Activated T-helper 1 cell treated with anti-CD3 and anti-CD28 coated beads, Interleukin-12 subunit alpha, Interleukin-12 subunit beta, Interleukin-2, Interleukin-4 antibody, amounts not matched to agents 30 ng/mL and 10 ng/mL and 1 ng/mL, durations not matched to agents 14 hours and 24 hours and 36 hours (primary cell): ENCODE results near the gene RNF181. TPM values are rescaled to one million over a fixed set of nuclear protein-coding genes. Genes with fewer than 3 reads are reported as not detected.
"Not testable (repeated sequence)": the region's sequence is repeated elsewhere in the genome, so short reads cannot be mapped to it uniquely, and the experiment has no call there.

ENCODE experiments used
- DNase-seq: peaks from one replicate; pipeline ENCODE4 v3.0.0; 2021; ENCODE audit warnings: low spot score
- H3K27ac Mint-ChIP-seq: one replicate; pipeline ENCODE4 v1.8.0; 2021; ENCODE audit warnings: mild to moderate bottlenecking, mixed read lengths
- H3K27me3 Mint-ChIP-seq: one replicate; pipeline ENCODE4 v1.8.0; 2022; ENCODE audit warnings: mild to moderate bottlenecking, moderate library complexity, mixed read lengths; ENCODE audit not compliant: insufficient read depth
- H3K36me3 Mint-ChIP-seq: one replicate; pipeline ENCODE4 v1.8.0; 2021; ENCODE audit warnings: low read depth, mixed read lengths
- H3K4me1 Mint-ChIP-seq: one replicate; pipeline ENCODE4 v1.8.0; 2021; ENCODE audit warnings: low read depth, mixed read lengths
- H3K4me3 Mint-ChIP-seq: one replicate; pipeline ENCODE4 v1.8.0; 2021; ENCODE audit warnings: mild to moderate bottlenecking, moderate library complexity, mixed read lengths
- H3K9me3 Mint-ChIP-seq: one replicate; pipeline ENCODE4 v1.8.0; 2021; ENCODE audit warnings: mixed read lengths
- intact Hi-C: fragments of 100-400 bp; cut with micrococcal nuclease; formaldehyde crosslinking; loops from one replicate; pipeline ENCODE4 v1.15.1; 2024
- total RNA-seq: library from RNA; stranded (reverse); gene quantifications from 2 replicates; pipeline ENCODE4 v1.2.3, GENCODE V29; 2022

Gene RNF181
- total RNA-seq, 1 donor from 2014 or later, result 111 TPM

DNA sequence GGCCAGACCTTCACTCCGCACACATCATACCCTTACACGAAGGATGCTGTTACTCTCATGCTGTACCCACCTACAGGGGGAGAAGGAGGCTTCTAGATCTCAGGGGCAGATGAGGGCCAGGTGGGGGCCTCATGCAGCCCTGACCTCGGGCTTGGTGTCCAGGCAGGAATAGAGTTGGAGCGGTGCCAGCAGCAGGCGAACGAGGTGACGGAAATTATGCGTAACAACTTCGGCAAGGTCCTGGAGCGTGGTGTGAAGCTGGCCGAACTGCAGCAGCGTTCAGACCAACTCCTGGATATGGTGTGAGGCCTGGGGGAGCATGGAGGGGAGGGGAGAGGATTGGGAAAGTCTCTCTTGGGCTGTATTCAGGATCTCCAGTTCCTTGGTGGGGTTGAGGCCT lies 4.0 kb upstream of the RNF181 start:
- no peak for DNase-seq
- no peak overlapping the region for H3K4me3 Mint-ChIP-seq
- no peak overlapping the region for H3K27ac Mint-ChIP-seq
- intact Hi-C loops, result no loop called here
- H3K9me3 Mint-ChIP-seq, result no peaks in the 10 kb centered on the region
- peaks cover 26% of the 10 kb centered on the region for H3K4me1 Mint-ChIP-seq
- no peaks in the 10 kb centered on the region for H3K27me3 Mint-ChIP-seq
- peaks cover 9% of the 10 kb centered on the region for H3K36me3 Mint-ChIP-seq

DNA sequence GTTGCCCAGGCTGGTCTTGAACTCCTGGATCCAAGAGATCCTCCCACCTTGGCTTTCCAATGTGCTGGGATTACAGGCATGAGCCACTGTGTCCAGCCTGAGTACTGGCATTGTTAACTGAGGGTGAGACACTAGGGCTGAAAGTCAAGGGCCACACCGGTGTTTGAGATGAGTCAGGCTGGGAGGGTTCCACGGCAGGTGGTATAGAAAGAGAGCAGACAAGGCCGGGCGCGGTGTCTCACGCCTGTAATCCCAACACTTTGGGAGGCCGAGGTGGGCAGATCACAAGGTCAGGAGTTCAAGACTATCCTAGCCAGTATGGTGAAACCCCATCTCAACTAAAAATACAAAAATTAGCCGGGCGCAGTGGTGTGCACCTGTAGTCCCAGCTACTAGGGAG lies 3.2 kb upstream of the RNF181 start:
- H3K9me3 Mint-ChIP-seq, H3K27me3 Mint-ChIP-seq, H3K4me3 Mint-ChIP-seq, H3K27ac Mint-ChIP-seq, H3K36me3 Mint-ChIP-seq, intact Hi-C loops, DNase-seq: not testable (repeated sequence)
- H3K4me1 Mint-ChIP-seq, result peaks cover 32% of the 10 kb centered on the region

DNA sequence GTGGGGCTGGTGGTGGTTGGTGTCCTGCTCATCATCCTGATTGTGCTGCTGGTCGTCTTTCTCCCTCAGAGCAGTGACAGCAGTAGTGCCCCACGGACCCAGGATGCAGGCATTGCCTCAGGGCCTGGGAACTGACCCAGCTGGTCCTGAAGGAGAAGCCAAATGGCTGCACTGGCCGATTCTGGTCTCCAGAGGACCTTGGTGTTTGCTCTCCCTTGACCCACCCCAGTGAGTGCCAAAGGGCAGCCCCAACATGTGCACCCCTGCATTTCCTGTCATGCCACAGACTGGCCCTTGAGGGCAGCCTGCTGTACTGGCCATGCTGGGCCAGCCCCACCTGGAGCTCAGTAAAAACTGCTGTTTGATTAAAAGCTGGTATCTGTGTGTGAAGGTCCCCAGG lies 2.5 kb upstream of the RNF181 start:
- Mint-ChIP-seq H3K4me3 (peak overlapping the region; percentile 99), H3K27ac (no peak overlapping the region), H3K27me3 (no peaks in the 10 kb centered on the region)

DNA sequence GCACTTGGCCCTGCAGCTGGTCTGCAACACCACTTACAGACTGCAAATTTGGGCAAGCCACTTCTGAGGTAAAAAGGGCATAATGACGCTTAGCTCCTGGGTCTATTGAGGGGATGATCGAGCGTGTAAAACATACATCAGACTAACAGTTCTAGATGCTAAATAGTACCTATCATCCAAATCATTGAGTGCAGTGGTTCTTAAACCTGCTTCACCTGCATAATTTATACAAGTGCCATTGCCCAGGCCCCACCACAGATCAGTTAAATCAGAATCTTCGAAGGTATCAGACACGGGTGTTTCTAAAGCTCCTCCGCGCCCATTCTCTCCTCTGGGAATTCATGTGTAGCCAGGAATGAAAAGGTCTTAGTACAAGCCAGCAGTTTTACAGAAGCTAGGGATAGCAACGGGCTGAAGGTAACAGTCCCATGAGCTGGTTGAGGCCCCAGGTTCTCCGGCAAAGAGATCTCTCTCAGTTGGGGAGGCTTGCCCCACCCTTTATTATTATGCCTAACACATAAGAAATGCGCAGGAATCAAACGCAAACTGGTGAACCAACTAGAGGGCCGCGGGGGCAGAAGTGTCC lies 737 bp upstream of the RNF181 start:
- Mint-ChIP-seq H3K9me3 (no peaks in the 10 kb centered on the region), H3K4me3 (peak overlapping the region; percentile 99), H3K36me3 (peaks cover 10% of the 10 kb centered on the region), H3K27ac (peak overlapping the region; percentile 92), H3K4me1 (peaks cover 22% of the 10 kb centered on the region), H3K27me3 (no peaks in the 10 kb centered on the region)
- intact Hi-C loops, result loop anchor here (1.0 to 2.0 kb wide), 8 partner anchors 8 to 175 kb away; partner anchors contain the start of genes C2orf68, GGCX and USP39
- no peak for DNase-seq

More for the DNA sequence above, 2.5 kb upstream of the RNF181 start:
- H3K36me3 Mint-ChIP-seq, result peaks cover 9% of the 10 kb centered on the region
- no peaks in the 10 kb centered on the region for H3K9me3 Mint-ChIP-seq
- H3K4me1 Mint-ChIP-seq, result peaks cover 29% of the 10 kb centered on the region
- intact Hi-C loops, result no loop called here
- DNase-seq, result no peak

DNA sequence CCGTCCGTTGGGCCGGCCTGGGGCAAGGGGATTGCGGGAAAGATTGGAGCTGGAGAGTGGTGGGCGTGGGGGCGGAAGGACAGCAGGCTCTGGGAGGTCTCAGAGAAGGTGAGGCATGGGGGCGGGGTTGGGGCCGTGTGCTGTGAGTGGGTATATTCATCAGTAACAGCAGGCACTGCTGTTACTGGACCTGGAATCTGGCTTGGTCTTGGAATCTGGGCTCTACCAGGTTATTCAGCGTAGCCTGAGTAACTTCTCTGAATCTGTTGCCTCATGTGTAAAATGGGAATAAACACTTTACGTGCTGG lies 435 bp downstream of the RNF181 start:
- intact Hi-C loops, result no loop called here
- H3K27me3 Mint-ChIP-seq, result no peaks in the 10 kb centered on the region
- H3K4me1 Mint-ChIP-seq, result peaks cover 22% of the 10 kb centered on the region
- H3K36me3 Mint-ChIP-seq, result peaks cover 10% of the 10 kb centered on the region
- peak overlapping the region; percentile 92 for H3K27ac Mint-ChIP-seq
- H3K9me3 Mint-ChIP-seq, result no peaks in the 10 kb centered on the region
- peak overlapping the region; percentile 99 for H3K4me3 Mint-ChIP-seq
- no peak for DNase-seq

DNA sequence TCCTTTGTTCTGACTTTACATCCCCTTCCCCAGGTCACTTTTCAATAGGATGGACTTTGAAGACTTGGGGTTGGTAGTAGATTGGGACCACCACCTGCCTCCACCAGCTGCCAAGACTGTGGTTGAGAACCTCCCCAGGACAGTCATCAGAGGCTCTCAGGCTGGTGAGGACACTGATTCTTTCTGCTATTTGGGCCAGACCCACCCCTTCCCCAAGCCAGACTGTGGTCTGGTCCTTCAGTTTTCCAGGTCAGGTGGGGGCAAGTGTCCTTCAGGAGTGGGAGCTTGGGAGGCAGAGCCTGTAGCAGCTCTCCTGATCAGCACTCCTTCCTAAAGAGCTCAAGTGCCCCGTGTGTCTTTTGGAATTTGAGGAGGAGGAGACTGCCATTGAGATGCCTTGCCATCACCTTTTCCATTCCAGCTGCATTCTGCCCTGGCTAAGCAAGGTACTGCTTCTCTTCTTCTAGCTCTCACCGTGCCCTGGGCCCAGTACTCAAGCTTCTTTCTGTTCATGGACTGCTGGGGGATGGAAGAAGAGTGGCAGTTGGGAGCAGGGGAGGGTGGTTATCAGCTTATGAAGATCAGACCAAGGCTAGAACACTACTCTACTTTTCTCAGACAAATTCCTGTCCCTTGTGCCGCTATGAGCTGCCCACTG lies 1.1 kb downstream of the RNF181 start:
- peaks cover 22% of the 10 kb centered on the region for H3K4me1 Mint-ChIP-seq
- H3K36me3 Mint-ChIP-seq, result peaks cover 10% of the 10 kb centered on the region
- DNase-seq, result no peak
- H3K4me3 Mint-ChIP-seq, result peak overlapping the region; percentile 99
- no peaks in the 10 kb centered on the region for H3K9me3 Mint-ChIP-seq
- H3K27me3 Mint-ChIP-seq, result no peaks in the 10 kb centered on the region
- peak overlapping the region; percentile 92 for H3K27ac Mint-ChIP-seq
- intact Hi-C loops, result no loop called here

DNA sequence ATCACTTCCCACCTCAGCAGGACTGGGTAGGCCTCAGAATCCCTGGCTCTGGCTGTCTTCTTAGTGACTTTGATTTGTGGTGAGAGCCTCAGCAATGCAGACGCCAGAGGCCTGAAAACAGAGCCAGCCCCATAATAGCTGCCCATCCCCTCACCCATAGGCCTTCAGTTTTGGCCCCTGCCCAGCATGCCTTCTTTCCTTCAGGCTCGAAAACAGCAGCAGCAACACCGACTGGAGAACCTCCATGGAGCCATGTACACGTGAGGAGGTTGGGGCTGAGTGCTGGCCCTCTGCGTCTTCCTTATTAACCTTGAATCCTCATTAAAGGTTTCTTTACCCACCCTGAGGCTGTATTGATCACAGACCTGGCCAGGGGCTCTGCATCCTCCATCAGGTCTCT lies 1.7 kb downstream of the RNF181 start:
- Mint-ChIP-seq H3K27ac (no peak overlapping the region), H3K4me1 (peaks cover 22% of the 10 kb centered on the region), H3K36me3 (peaks cover 10% of the 10 kb centered on the region), H3K4me3 (peak overlapping the region; percentile 99), H3K9me3 (no peaks in the 10 kb centered on the region), H3K27me3 (no peaks in the 10 kb centered on the region)
- intact Hi-C loops, result no loop called here
- DNase-seq, result no peak

DNA sequence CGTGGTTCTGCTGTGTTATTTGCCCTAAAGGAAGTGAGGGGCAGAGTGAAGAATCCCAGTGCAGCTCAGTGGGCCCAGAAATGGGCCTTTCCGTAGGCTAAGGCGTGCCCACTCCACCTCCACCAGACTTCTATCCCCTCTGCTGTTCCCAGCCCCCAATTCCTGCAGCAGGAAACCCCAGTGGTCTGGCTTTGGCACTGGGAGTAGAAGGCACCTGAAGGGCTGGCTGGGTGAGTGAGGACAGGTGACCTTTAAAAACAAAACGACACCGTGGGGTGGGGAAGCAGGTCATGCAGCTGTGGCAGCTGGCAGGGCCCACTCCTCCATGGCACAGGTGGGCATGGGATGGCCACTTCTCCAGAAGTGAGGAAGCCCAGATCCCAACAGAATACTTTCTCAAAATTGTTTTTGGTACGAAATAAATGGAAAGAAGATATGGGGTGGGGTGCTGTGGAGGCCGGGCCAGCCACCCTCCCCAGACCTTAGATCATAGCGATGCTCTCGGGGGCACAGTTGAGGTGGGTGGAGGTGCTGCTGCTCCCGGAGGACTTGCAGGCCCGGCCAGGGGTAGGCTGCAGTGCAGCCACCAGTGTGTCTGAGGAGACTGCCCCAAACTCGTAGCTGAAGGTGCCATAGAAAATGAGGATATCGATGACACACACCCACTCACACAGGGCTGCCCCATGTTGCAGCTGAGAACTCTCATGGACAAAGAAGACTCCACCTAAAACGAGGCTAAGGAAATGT lies 3.2 kb downstream of the RNF181 start:
- peaks cover 30% of the 10 kb centered on the region for H3K4me1 Mint-ChIP-seq
- H3K9me3 Mint-ChIP-seq, result no peaks in the 10 kb centered on the region
- no peaks in the 10 kb centered on the region for H3K27me3 Mint-ChIP-seq
- H3K27ac Mint-ChIP-seq, result no peak overlapping the region
- H3K36me3 Mint-ChIP-seq, result peaks cover 13% of the 10 kb centered on the region
- DNase-seq, result no peak
- H3K4me3 Mint-ChIP-seq, result no peak overlapping the region
- intact Hi-C loops, result no loop called here

DNA sequence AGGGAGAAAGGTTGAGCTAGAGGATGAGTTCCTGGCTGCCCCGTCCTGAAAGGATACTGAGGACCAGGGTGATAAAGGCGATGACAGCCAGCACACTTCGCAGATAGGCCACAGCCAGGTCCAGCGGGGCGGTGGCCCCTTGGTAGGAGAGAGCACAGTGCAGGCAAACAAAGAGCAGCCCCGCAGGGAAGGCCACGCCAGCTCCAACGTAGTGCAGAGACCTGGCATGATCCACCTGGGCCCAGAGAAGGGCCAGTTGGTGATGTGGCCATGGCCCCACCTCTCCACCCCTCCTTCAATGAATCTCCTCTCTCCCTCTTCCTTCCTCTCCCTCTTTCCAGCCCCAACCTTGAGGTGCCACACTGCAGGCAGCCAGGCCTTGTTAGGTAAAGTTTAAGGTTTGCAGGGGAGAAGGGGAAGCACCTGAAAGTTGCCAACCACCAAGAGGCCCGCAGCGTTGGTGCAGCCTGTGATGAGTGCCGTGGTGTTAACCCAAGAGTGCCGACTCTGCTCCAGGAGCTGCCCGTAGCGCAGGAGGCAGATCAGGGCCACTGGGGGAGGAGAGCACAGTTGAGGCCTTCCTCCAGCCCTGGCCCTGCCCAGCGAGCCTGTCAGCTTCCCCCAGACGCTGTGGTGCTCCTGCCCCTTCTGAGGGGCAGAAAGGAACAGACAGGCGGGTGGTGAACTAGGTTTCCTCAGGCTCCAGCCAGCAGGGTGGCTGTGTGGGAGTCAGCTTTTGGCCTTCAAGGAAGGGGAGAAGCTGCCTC lies 4.1 kb downstream of the RNF181 start:
- peaks cover 26% of the 10 kb centered on the region for H3K4me1 Mint-ChIP-seq
- no peak overlapping the region for H3K27ac Mint-ChIP-seq
- H3K4me3 Mint-ChIP-seq, result peak overlapping the region; percentile 33
- H3K36me3 Mint-ChIP-seq, result peaks cover 13% of the 10 kb centered on the region
- DNase-seq, result no peak
- no peaks in the 10 kb centered on the region for H3K9me3 Mint-ChIP-seq
- intact Hi-C loops, result no loop called here
- no peaks in the 10 kb centered on the region for H3K27me3 Mint-ChIP-seq

DNA sequence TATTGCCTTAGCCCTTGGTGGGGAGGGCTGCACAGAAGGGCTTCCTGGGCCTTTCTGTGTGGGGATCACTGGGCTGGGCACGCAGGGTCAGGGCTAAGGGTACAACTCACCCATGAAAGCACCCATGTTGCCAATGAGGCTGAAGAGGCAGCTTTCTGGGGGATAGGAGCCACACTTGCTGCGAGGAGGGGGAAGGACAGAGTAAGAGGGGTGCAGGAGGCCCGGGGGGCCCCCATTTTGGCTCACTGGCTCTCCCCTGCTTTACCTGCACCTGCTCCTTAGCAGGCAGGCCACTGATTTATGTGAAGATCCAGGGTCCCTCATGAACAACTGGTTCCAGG lies 4.7 kb downstream of the RNF181 start:
- Mint-ChIP-seq H3K27ac (no peak overlapping the region), H3K36me3 (peaks cover 13% of the 10 kb centered on the region), H3K4me1 (peaks cover 23% of the 10 kb centered on the region)

DNA sequence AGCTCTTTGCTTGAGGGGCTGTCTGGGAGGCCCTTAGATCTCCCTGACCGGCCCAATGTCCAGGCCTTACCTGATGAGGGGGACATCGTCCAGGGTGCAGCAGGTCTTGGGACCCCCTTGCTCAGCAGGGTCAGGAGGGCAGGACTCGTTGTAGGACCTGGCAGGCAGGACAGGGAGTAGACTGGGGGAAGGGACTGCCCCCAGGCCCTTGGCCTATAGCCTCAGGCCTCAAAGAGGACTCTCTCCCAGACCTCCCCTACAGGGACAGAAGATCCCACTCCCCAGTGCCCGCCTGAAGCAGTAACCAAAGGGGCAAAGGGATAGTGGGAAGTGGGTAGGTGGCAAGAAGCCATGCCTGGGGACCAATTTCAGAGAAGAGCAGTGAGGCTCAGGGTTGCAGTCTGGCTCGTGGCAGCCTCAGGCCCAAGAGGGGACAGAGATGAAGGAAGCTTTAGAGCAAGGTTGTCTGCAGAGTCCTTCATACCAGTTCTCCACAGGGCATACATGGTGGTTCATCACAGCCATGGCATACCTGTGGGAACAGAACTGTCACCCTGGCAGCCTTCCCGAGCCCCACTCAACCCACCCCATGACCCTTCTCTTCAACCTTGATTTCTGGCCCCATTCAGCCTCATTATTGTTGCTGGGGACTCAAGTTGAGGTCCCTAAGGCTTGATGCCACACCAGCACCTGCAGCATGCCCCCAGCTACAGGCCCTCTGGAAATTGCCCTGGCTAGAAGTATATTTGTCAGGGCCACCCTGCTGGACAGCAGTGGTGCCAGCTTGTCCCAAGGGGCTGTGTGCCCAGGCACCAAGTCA lies 5.6 kb downstream of the RNF181 start:
- peak overlapping the region; percentile 86 for H3K4me3 Mint-ChIP-seq
- DNase-seq, result no peak
- no peaks in the 10 kb centered on the region for H3K9me3 Mint-ChIP-seq
- peaks cover 23% of the 10 kb centered on the region for H3K4me1 Mint-ChIP-seq
- no peak overlapping the region for H3K27ac Mint-ChIP-seq
- H3K27me3 Mint-ChIP-seq, result no peaks in the 10 kb centered on the region
- H3K36me3 Mint-ChIP-seq, result peaks cover 7% of the 10 kb centered on the region
- intact Hi-C loops, result no loop called here

More for the DNA sequence above, 4.7 kb downstream of the RNF181 start:
- intact Hi-C loops, result no loop called here
- no peaks in the 10 kb centered on the region for H3K9me3 Mint-ChIP-seq
- H3K4me3 Mint-ChIP-seq, result peak overlapping the region; percentile 33
- H3K27me3 Mint-ChIP-seq, result no peaks in the 10 kb centered on the region
- no peak for DNase-seq

DNA sequence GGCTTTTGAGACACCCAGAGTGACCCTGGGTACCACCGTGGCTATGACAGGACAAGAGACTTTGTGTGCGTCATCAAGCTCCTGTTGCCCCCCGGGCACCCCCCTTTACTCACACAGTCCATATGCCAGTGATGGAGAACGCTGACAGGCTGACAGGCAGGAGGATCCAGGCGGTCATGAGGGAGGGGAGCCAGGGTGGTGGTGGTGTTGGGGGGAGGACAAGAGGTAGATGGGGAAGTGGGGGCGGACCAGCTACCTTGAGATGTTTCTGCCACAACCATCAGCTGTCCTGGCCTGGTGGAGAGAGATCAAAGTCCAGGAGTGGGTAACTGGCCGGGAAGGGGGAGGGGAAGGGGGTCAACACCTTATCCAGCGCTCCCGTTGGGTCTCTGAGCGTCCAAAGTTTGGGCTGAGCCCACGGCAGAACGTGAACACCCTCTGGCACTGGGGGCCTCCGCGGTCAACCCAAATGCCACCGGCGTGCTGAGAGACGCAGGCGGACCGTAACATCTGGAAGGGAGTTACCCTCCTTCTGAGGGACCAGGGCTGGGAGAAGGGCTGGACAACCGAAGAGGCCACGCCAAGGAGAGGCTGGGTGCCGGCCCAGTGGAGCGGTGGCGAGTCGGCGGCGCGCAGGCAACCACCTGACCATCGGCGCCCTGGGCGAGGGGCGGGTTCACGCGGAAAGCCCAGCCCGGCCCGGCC lies 6.4 kb downstream of the RNF181 start:
- H3K27me3 Mint-ChIP-seq, result no peaks in the 10 kb centered on the region
- no peaks in the 10 kb centered on the region for H3K9me3 Mint-ChIP-seq
- H3K27ac Mint-ChIP-seq, result no peak overlapping the region
- peaks cover 18% of the 10 kb centered on the region for H3K4me1 Mint-ChIP-seq
- peaks cover 10% of the 10 kb centered on the region for H3K36me3 Mint-ChIP-seq
- peak overlapping the region; percentile 86 for H3K4me3 Mint-ChIP-seq
- DNase-seq, result no peak
- intact Hi-C loops, result loop anchor here (1.0 to 2.0 kb wide), 5 partner anchors 9 to 184 kb away; partner anchors contain the start of genes MAT2A, SH2D6, USP39 and VAMP5
